ENCODE results near the gene SEMA6C. TPM values are rescaled to one million over a fixed set of nuclear protein-coding genes. Genes with fewer than 3 reads are reported as not detected.

The SEMA6C gene
- total and polyA plus RNA-seq, 2 of the 13 experiments (the other 11 are each of a cell fraction or from before 2014, with no cell fraction given), result 1.4 to 2.9 TPM

DNA sequence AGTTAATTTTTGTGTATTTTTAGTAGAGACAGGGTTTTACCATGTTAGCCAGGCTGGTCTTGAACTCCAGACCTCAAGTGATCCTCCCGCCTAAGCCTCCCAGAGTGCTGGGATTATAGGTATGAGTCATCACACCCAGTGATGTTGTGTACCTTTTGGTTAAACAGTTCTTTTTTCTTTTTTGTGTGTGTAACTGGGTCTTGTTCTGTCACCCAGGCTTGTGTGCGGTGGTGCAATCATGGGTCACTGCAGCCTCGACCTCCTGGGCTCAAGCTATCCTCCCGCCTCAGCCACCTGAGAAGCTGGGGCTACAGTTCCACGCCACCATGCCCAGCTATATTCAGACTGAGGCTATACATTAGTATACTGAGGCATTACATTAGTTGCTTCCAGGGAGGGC lies 38.1 kb downstream of the SEMA6C start (continued):
- TF ChIP-seq, protein P1, sequence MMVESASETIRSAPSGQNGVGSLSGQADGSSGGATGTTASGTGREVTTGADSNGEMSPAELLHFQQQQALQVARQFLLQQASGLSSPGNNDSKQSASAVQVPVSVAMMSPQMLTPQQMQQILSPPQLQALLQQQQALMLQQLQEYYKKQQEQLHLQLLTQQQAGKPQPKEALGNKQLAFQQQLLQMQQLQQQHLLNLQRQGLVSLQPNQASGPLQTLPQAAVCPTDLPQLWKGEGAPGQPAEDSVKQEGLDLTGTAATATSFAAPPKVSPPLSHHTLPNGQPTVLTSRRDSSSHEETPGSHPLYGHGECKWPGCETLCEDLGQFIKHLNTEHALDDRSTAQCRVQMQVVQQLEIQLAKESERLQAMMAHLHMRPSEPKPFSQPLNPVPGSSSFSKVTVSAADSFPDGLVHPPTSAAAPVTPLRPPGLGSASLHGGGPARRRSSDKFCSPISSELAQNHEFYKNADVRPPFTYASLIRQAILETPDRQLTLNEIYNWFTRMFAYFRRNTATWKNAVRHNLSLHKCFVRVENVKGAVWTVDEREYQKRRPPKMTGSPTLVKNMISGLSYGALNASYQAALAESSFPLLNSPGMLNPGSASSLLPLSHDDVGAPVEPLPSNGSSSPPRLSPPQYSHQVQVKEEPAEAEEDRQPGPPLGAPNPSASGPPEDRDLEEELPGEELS (CRISPR knock-in tag; IDR thresholded peaks at IDR 0.05), result peak; percentile 31; the same call in 1 of the 2 replicates
- TF ChIP-seq ZNF333 (CRISPR knock-in tag; IDR thresholded peaks at IDR 0.05; ENCODE audit: borderline replicate concordance) (no peak), ATF4 (CRISPR knock-in tag; IDR thresholded peaks at IDR 0.05) (peak in 1 of 2 experiments; percentile 65; a peak in 2 of 4 replicates), CREB1 (IDR thresholded peaks at IDR 0.05) (peak; percentile 49; the same call in 1 of the 2 replicates), CREB1 (CRISPR knock-in tag; IDR thresholded peaks at IDR 0.05) (no peak), ADNP (CRISPR knock-in tag; IDR thresholded peaks at IDR 0.05) (0 out of 2 replicates have a peak, but pooled peaks have one; percentile 61), ZBTB43 (CRISPR knock-in tag; conservative IDR thresholded peaks at IDR 0.05) (peak; percentile 80), ZGPAT (CRISPR knock-in tag; IDR thresholded peaks at IDR 0.05) (0 out of 2 replicates have a peak, but pooled peaks have one; percentile 31), SP5 (CRISPR knock-in tag; IDR thresholded peaks at IDR 0.05; ENCODE audit: borderline replicate concordance, low read depth) (no peak), SAP130 (CRISPR knock-in tag; IDR thresholded peaks at IDR 0.05; ENCODE audit: low read depth) (peak; percentile 36; the same call in 1 of the 2 replicates), SKI (IDR thresholded peaks at IDR 0.05; ENCODE audit: partially characterized antibody) (peak; percentile 12), ZNF460 (CRISPR knock-in tag; IDR thresholded peaks at IDR 0.05; ENCODE audit: borderline replicate concordance) (peak; percentile 95), MED1 (CRISPR knock-in tag; IDR thresholded peaks at IDR 0.05) (peak; percentile 56), FOSL1 (CRISPR knock-in tag; IDR thresholded peaks at IDR 0.05; ENCODE audit: borderline replicate concordance) (peak; percentile 87), ZMYM2 (CRISPR knock-in tag; IDR thresholded peaks at IDR 0.05) (peak; percentile 96), ZNF616 (CRISPR knock-in tag; IDR thresholded peaks at IDR 0.05; ENCODE audit: low read depth) (no peak), TP53 (CRISPR knock-in tag; conservative IDR thresholded peaks at IDR 0.05) (0 out of 2 replicates have a peak, but pooled peaks have one; percentile 5), CREBL2 (CRISPR knock-in tag; IDR thresholded peaks at IDR 0.05; ENCODE audit: borderline replicate concordance) (no peak), ZNF644 (CRISPR knock-in tag; IDR thresholded peaks at IDR 0.05; ENCODE audit: low read depth) (peak; percentile 64; the same call in 1 of the 2 replicates), HDAC2 (CRISPR knock-in tag; IDR thresholded peaks at IDR 0.05) (peak; percentile 53; the same call in 1 of the 2 replicates)
- TF ChIP-seq, protein P2, sequence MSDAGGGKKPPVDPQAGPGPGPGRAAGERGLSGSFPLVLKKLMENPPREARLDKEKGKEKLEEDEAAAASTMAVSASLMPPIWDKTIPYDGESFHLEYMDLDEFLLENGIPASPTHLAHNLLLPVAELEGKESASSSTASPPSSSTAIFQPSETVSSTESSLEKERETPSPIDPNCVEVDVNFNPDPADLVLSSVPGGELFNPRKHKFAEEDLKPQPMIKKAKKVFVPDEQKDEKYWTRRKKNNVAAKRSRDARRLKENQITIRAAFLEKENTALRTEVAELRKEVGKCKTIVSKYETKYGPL (CRISPR knock-in tag; IDR thresholded peaks at IDR 0.05), result no peak
- TF ChIP-seq, protein P3, sequence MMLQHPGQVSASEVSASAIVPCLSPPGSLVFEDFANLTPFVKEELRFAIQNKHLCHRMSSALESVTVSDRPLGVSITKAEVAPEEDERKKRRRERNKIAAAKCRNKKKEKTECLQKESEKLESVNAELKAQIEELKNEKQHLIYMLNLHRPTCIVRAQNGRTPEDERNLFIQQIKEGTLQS (CRISPR knock-in tag; IDR thresholded peaks at IDR 0.05), result peak; percentile 87
- TF ChIP-seq, protein P4, sequence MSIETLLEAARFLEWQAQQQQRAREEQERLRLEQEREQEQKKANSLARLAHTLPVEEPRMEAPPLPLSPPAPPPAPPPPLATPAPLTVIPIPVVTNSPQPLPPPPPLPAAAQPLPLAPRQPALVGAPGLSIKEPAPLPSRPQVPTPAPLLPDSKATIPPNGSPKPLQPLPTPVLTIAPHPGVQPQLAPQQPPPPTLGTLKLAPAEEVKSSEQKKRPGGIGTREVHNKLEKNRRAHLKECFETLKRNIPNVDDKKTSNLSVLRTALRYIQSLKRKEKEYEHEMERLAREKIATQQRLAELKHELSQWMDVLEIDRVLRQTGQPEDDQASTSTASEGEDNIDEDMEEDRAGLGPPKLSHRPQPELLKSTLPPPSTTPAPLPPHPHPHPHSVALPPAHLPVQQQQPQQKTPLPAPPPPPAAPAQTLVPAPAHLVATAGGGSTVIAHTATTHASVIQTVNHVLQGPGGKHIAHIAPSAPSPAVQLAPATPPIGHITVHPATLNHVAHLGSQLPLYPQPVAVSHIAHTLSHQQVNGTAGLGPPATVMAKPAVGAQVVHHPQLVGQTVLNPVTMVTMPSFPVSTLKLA (IDR thresholded peaks at IDR 0.05), result no peak
